Measurements from ENCODE around the gene AGPS.

Gene AGPS

DNA sequence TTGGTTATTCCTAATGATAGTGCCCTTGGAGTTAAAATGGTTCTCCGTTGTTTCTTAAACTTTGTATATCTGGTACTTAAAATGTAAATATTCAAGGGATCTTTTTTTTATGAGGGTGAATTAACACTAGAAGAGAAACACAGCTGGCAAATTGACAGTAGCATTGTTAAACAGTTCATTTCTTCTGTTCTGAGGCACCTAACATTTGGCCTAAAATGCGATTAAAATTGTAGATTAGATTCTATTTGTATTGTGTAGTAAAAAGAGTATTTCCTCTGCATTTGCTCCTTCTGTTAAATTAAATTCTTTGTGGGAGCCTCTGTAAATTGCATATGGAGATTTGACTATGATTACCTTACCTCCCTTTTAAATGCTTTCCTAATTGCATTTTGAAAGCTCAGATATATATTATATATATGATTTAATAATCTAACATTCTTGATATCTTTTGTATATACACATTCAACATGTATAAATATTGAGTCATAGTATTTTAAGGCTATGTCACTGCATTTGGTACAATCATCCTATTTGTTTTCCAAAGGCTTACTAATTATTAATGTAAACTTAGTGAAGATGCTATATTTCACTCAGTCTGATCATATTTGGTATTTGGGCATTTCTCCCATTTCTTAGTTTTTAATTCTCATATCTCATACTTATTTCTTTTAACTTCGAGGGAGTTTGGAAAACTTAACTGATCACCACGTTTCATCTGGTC is 124.4 kb downstream of the AGPS start:
- no peaks in the 10 kb centered on the region for H4K20me1 ChIP-seq (ENCODE audit: insufficient read depth, low read length)
- H3K9ac ChIP-seq (ENCODE audit: low read depth, low read length): no peak overlapping the region
- H3K4me3 ChIP-seq (ENCODE audit: low read depth in 1 of 2, low read length in 2 of 2): no peak overlapping the region
- H3K36me3 ChIP-seq (ENCODE audit: insufficient read depth, low read length): peaks cover 64% of the 10 kb centered on the region; the same call in 1 of the 2 replicates
- no peak overlapping the region for H3K4me2 ChIP-seq (ENCODE audit: insufficient read depth, low read length)
- no peaks in the 10 kb centered on the region for H3K9me3 ChIP-seq (ENCODE audit: insufficient read depth, low read length, severe bottlenecking)
- TF ChIP-seq EZH2 (IDR thresholded peaks at IDR 0.05; ENCODE audit: borderline replicate concordance, low read depth, low read length, severe bottlenecking): no peak
- TF ChIP-seq, protein P1, sequence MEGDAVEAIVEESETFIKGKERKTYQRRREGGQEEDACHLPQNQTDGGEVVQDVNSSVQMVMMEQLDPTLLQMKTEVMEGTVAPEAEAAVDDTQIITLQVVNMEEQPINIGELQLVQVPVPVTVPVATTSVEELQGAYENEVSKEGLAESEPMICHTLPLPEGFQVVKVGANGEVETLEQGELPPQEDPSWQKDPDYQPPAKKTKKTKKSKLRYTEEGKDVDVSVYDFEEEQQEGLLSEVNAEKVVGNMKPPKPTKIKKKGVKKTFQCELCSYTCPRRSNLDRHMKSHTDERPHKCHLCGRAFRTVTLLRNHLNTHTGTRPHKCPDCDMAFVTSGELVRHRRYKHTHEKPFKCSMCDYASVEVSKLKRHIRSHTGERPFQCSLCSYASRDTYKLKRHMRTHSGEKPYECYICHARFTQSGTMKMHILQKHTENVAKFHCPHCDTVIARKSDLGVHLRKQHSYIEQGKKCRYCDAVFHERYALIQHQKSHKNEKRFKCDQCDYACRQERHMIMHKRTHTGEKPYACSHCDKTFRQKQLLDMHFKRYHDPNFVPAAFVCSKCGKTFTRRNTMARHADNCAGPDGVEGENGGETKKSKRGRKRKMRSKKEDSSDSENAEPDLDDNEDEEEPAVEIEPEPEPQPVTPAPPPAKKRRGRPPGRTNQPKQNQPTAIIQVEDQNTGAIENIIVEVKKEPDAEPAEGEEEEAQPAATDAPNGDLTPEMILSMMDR (IDR thresholded peaks at IDR 0.05; ENCODE audit: borderline replicate concordance, extremely low read depth, low read length, poor library complexity, severe bottlenecking): no peak
- ATAC-seq (ENCODE audit: insufficient read depth, low read depth) (no peak), DNase-seq (no peak)
- no peak overlapping the region for H3K27ac ChIP-seq (ENCODE audit: low read length)
- H3K27me3 ChIP-seq (ENCODE audit: insufficient read depth, low read length, poor library complexity): no peaks in the 10 kb centered on the region
- no peaks in the 10 kb centered on the region for H3K4me1 ChIP-seq (ENCODE audit: insufficient read depth, low read length)
- no peak overlapping the region for H2AFZ ChIP-seq (ENCODE audit: low read depth, low read length)
- H3K79me2 ChIP-seq (ENCODE audit: insufficient read depth, low read length): no peaks in the 10 kb centered on the region

DNA sequence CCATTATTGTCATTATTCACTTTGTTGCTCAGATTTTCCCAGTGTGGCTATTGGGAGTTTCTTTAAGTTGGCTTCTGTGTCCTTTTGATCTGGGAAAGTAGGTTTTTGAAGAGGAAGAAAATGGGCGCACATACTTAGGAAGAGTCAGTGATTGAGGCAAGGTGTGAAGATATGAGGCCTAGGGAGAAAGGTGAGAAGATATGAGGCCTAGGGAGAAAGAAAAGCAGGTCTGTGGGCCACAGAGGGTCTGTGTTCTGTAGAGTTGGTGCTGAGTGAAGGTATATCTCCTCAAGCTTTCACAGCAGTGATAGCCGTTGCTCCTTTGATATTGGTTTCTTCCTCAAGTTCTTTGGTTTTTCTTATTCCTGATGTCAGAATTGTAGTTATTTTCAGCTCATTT is 126.2 kb downstream of the AGPS start:
- no peak for TF ChIP-seq EZH2 (IDR thresholded peaks at IDR 0.05; ENCODE audit: borderline replicate concordance, low read depth, low read length, severe bottlenecking)
- TF ChIP-seq, protein P1 (IDR thresholded peaks at IDR 0.05; ENCODE audit: borderline replicate concordance, extremely low read depth, low read length, poor library complexity, severe bottlenecking): no peak
- no peak overlapping the region for H3K4me2 ChIP-seq (ENCODE audit: insufficient read depth, low read length)
- no peak overlapping the region for H3K27ac ChIP-seq (ENCODE audit: low read length)
- H3K4me3 ChIP-seq (ENCODE audit: low read depth in 1 of 2, low read length in 2 of 2): no peak overlapping the region
- no peak overlapping the region for H3K9ac ChIP-seq (ENCODE audit: low read depth, low read length)
- no peaks in the 10 kb centered on the region for H3K9me3 ChIP-seq (ENCODE audit: insufficient read depth, low read length, severe bottlenecking)
- ATAC-seq (ENCODE audit: insufficient read depth, low read depth) (no peak), DNase-seq (no peak)
- H3K36me3 ChIP-seq (ENCODE audit: insufficient read depth, low read length): peaks cover 61% of the 10 kb centered on the region
- H4K20me1 ChIP-seq (ENCODE audit: insufficient read depth, low read length): no peaks in the 10 kb centered on the region
- no peaks in the 10 kb centered on the region for H3K27me3 ChIP-seq (ENCODE audit: insufficient read depth, low read length, poor library complexity)
- H3K79me2 ChIP-seq (ENCODE audit: insufficient read depth, low read length): no peaks in the 10 kb centered on the region
- H2AFZ ChIP-seq (ENCODE audit: low read depth, low read length): no peak overlapping the region
- no peaks in the 10 kb centered on the region for H3K4me1 ChIP-seq (ENCODE audit: insufficient read depth, low read length)

DNA sequence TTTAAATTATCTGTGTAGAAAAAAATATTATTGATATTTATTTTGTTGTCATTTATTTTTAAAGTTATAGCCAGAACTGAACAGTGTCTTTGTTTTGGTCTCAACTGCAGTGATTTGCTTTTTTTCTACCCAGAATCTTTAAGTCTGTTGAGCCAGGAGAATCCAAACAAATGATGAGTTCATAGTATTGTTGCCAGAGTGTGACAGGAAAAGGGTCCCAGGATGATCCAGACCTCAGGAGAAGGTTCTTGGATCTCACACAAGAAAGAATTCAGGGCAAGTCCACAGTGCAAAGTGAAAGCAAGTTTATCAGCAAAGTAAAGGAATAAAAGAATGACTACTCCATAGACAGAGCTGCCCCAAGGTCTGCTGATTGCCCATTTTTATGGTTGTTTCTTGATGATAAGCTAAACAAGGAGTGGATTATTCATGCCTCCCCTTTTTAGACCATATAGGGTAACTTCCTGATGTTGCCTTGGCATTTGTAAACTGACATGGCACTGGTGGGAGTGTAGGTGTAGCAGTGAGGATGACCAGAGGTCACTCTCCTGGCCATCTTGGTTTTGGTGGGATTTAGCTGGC is 127.1 kb downstream of the AGPS start:
- H3K79me2 ChIP-seq (ENCODE audit: insufficient read depth, low read length): no peaks in the 10 kb centered on the region
- no peak overlapping the region for H3K4me3 ChIP-seq (ENCODE audit: low read depth in 1 of 2, low read length in 2 of 2)
- no peaks in the 10 kb centered on the region for H3K4me1 ChIP-seq (ENCODE audit: insufficient read depth, low read length)
- H2AFZ ChIP-seq (ENCODE audit: low read depth, low read length): no peak overlapping the region
- no peaks in the 10 kb centered on the region for H4K20me1 ChIP-seq (ENCODE audit: insufficient read depth, low read length)
- TF ChIP-seq, protein P1 (IDR thresholded peaks at IDR 0.05; ENCODE audit: borderline replicate concordance, extremely low read depth, low read length, poor library complexity, severe bottlenecking): no peak
- no peak for TF ChIP-seq EZH2 (IDR thresholded peaks at IDR 0.05; ENCODE audit: borderline replicate concordance, low read depth, low read length, severe bottlenecking)
- DNase-seq: no peak
- no peak overlapping the region for H3K27ac ChIP-seq (ENCODE audit: low read length)
- no peak overlapping the region for H3K4me2 ChIP-seq (ENCODE audit: insufficient read depth, low read length)
- ATAC-seq (ENCODE audit: insufficient read depth, low read depth): no peak
- H3K9me3 ChIP-seq (ENCODE audit: insufficient read depth, low read length, severe bottlenecking): no peaks in the 10 kb centered on the region
- H3K9ac ChIP-seq (ENCODE audit: low read depth, low read length): no peak overlapping the region
- H3K27me3 ChIP-seq (ENCODE audit: insufficient read depth, low read length, poor library complexity): no peaks in the 10 kb centered on the region
- peaks cover 58% of the 10 kb centered on the region for H3K36me3 ChIP-seq (ENCODE audit: insufficient read depth, low read length)

Data from DND-41 (cell line).